Left renal pelvis (tissue), 4 donors: ENCODE results near the gene ACO2. TPM values are rescaled to one million over a fixed set of nuclear protein-coding genes. Genes with fewer than 3 reads are reported as not detected.
"Not testable (repeated sequence)": the region's sequence is repeated elsewhere in the genome, so short reads cannot be mapped to it uniquely, and the experiment has no call there.

ENCODE experiments used
- DNase-seq, 4 donors: peaks; one replicate each; pipeline ENCODE4 v3.0.0-alpha.2; 2013; ENCODE audit warnings: low read depth in 4 of 4, low spot score in 3 of 4
- polyA plus RNA-seq, 4 donors: library from polyadenylated mRNA; unstranded; fragments of 120-200 nt; gene quantifications; one replicate each; pipeline ENCODE4 v1.2.1, GENCODE V29; 2013; ENCODE audit not compliant: insufficient read length in 4 of 4

The ACO2 gene
- 100 to 1,000 TPM in 3 of 4 donors, 10 to 100 TPM in 1; 51.0 to 149 (median 121) TPM for polyA plus RNA-seq

DNA sequence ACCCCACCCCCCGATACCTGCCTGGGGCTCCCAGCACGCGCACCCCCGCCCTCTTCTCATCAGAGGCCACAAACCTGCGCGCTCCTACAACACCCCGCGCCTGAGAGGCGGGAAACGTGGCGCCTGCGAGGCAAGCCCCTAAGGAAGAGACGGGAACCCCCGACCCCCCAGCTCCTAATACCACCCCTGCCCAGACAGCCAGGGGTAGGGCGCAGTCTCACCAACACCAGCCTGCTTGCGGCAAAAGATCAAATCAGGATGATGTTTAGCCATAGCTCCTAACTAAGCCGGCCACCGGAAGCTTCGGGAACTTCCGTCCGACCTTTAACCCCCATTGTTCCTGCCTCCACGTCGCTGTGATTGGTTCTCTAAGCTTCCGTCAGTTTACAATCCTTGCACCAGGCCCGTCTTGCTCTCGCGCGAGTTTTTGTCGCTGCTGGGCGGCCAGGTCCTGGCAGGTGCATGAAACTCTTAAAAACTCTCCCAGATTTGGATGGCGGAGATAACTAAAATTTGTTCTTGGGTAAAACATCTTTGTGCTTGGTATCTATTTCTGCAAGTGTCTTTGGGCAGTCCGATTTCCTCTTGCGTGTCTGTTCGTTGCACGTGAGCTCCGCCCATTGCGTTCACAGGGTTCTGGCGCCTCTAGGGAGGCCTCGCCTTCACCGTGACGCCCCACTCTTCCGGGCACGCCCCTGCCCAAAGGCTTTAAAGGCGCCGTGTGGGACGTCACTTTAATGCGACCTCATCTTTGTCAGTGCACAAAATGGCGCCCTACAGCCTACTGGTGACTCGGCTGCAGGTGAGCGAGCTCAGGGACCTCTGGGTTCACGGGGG lies at the start of gene ACO2, which contains the start of gene PHF5A:
TSS of gene ACO2 (plus strand) at position 737 of the 837 bp plus-strand sequence. CDS start at position 767, 30 bp downstream.
TSS of gene PHF5A (minus strand) at position 312 of the 837 bp plus-strand sequence. CDS start at position 273, 39 bp downstream.
- DNase-seq, result peak; percentile 98 to 99 (median 99)

DNA sequence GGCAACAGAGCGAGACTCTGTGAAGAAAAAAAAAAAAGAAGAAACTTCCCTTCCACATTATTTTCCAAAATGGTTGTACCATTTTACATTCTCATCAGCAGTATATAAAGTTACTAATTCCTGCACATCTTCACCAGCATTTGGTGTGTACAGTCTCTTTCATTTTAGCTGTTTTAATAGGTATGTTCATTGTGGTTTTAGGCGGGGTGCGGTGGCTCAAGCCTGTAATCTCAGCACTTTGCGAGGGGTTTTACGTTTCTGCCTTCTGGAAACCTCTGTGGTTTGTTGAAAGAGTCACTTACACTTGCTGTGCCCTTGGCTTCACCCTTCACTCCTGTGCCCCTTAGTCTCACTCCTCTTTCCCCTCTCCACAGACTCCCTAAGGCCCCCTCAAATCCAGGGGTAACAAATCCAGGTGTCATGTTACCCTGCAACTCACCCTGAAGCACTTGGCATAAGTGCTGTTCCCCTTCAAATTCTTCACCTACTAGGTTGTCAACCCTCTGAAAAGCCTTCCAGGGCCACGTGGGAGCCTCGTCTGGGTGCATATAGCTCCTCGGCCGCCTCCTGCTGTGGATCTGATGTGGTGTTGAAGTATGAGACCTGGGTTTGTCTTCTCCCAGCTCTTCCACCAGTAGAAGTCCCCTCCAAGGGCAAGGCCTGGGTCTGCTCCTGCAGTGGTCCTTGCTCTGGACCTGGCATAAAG lies 43.1 kb upstream of the ACO2 start:
- DNase-seq, result no peak

DNA sequence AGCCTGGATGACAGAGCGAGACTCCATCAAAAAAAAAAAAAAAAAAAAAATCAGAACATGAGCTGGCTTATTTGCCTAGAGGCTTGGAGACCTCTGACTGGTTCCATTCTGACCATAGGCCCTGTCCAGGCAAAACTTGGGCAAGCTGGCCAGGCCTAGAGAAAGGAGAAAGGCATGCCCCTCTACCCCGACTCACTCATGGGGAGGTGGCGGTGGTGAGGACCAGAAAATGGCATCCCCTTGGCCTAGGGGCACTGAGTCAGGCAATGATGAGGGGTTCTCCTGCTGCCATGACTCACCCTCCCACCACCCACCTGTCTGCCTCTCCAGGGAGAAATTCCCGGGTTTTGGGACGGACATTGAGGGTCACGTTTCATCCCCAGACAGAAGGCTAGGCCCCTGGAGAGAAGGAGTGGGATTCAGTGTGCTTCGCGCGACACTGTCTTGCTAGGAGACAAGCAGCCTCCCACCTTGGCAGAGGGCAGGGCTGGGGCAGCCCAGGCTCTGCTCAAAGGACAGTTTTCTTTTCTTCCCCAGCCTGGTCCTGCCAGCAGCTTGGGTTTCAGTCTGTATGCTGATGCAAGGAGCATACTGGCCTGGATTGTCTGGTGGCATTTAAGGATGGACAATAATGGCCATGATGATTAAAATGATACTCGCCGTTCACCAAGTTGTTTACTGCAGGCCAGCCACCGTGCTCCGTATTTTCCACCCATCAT lies 39.5 kb upstream of the ACO2 start:
- DNase-seq, result no peak

GRCh38 chr22:41429951-41430332 lies 39.0 kb upstream of the ACO2 start:
- DNase-seq, result no peak

DNA sequence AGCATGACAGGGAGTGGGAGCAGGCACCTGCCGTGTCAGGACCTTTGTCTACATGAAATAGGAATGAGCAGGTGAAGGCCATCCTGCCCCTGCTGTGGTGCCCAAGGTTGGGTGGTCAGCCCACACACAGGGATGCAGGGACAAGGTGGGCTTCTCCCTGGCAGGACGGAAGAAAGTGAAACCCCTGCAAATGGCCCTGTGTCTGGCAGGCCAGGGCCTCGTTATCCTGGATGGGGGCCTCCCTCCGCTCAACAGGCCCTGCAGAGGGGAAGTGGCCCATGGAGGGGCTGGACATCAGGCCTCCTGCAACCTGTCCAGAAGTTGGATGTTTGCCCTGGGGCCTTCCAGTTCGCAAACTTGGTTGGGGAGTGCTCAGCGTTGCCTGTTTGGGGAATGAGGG lies 37.3 kb upstream of the ACO2 start:
- no peak for DNase-seq

GRCh38 chr22:41433480-41433879 lies 35.4 kb upstream of the ACO2 start:
- not testable (repeated sequence) for DNase-seq

DNA sequence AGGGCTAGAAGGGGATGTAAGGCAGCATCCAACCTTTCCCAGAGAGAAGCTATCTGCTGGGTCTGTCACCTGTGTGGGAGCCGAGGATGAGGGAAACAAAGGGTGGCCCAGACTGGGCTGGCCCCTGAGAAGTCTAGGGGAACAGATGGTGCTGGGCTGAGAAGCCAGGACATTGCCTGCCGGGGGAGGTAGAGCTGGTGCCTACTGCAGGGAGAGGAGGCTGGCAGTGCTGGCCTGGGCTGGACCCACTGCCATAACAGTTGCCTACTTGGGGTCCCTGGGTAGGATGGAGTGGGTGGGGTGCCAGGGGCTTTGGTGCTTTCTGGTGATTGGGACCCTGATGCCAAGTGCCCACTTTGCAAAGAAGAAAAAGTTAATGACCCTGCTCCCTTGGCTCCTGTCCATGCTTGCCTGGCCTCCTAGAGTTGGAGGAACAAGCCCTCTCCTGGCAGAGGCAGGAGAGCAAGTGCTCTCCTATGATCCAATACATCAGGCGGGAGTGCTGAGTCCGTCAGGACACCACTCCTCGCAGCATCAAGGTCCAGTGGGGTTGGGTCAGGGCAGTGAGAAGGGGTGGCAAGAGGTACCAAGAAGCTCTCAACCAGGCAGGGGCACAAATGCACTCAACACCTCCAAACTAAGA lies 34.4 kb upstream of the ACO2 start:
- not testable (repeated sequence) for DNase-seq

DNA sequence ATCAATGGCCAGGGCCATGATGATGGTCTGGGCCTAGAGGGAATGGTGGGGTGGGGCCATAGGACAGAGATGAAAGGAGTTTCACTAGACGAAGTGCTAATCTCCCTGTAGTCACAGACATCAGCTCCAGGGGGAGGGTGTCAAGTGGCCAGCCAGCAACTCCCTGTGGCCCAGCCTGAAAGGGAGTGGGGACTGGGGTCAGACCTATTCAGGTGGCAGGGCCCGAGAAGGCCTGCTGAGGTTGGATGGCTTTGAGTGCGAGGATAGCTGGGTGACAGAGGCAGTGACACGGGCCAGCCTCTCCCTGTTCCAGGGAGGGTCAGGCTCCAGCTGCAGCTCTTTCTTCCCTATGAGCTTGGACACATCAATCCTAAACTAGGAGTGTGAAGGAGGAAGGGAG lies 33.4 kb upstream of the ACO2 start:
- no peak for DNase-seq

GRCh38 chr22:41436322-41437113 lies 32.4 kb upstream of the ACO2 start:
- no peak for DNase-seq

GRCh38 chr22:41437198-41437597 lies 31.7 kb upstream of the ACO2 start:
- DNase-seq, result no peak

- not testable (repeated sequence) for DNase-seq
Measured at GRCh38 chr22:41440511-41440910, 28.4 kb upstream of the ACO2 start.

GRCh38 chr22:41442240-41442792 lies 26.6 kb upstream of the ACO2 start:
- no peak for DNase-seq

DNA sequence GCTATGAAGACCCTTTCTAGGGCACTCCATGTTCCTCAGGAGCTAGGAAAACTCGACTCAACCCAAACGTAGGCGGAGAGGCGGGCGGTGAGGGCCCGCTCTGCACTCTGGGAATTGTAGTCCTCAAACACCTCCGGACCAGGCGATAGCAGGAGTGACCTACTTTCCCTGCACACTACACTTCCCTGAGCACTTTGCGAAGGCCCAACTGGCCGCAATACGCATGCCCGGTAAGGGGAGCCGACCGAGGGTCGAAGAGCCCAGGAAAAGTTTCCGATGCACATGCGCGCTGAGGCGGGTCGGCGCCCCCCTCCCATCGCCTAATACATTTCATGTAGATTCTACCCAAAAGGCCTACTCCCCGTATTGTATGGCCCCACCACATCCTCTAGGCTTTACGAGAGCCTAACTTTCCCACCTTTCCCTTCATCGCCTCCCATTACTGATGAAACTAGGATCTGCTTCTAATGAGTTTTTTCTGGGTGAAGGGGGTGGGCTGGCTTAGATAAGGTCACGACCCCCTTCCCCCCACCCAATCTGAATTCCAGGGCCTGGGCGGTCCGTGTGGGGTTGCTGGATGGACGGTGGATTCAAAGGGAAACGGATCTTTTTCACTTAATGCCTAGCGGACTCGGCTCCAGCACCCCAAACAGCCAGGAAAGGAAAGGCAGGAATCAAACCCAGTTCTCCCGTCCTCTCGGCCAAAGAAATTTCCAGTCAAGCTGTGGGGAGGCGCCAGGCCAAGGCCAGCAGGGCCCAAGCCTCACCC lies 24.4 kb upstream of the ACO2 start:
- DNase-seq, result peak; percentile 90 to 96 (median 94)

- no peak for DNase-seq
Measured at GRCh38 chr22:41445129-41446056, 23.5 kb upstream of the ACO2 start.

DNA sequence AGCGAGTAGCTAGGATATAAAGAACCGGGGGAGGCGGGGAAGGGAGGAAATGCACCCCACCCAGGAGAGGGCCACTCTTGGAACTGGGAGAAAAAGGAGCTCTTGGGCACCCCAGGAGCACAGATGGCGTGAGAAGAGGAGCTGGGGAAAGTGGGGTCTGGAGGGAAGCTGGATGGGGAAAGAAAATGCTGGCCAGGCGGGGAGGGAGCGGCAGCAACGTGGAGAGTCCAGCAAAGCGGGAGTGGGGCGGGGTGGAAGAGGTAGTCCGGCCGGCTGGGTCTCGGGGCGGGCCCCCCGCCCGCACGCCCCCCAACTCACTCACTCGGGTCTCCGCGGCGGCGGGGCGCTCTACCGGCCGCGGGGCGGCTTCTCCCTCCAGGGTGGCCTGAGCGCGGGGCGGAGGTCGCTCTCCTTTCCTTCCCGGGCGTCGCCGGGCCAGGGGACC lies 22.8 kb upstream of the ACO2 start:
- DNase-seq, result no peak

DNA sequence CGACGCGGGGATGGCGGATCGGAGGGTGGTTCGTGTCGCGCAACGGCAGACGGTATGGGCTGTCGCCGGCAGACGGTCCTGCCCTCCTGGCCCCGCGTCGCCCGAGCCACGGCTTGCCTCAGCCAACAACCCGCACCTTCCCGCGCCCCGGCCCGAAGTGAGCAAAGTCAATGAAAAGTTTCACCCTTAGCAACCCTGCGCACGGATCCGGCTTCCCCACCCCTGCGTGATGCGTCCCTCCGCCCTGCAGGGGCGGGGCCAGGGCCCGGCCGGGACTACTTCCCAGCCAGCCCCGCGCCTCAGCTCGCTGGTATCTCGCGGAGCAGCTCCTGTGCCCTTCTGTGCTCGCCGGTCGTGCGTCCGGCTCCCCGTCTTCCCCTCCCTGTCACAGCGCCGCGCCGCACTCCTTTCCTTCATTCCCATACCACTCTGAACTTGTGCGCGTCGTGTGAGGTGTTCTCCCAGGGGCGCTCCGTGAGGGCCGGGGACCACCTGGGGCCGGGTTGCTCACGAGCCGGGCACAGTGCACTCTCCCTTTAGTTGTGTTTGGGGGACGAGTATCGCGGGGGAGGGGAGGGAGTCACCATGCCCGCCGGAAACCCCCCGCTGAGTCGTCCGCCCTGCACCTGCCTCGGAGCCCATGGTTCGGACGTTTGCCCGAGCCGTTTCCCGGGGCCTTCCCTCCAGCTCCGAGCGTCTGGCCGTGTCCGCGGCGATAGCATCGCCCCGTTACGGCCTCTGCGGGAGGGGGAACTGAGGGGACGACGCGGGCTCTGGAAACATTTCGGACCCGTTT lies 22.1 kb upstream of the ACO2 start, which contains the start of gene TOB2:
TSS of gene TOB2 (minus strand) at position 163 of the 796 bp plus-strand sequence. CDS start 9,456 bp downstream, outside the sequence.
- DNase-seq, result peak; percentile 85 to 92 (median 92)
